ENCODE measurements around the gene KCNK5.
A peak's percentile ranks its signal among the peaks of the same experiment; 100 is the strongest.

The KCNK5 gene

GRCh38 chr6:39240155-39240757 lies 11.0 kb upstream of the KCNK5 start:
- no peak for DNase-seq (ENCODE audit: low read depth in 2 of 2)

- no peak for DNase-seq (ENCODE audit: low read depth in 2 of 2)
Observed at GRCh38 chr6:39239527-39240154, 10.4 kb upstream of the KCNK5 start.

- no peak for DNase-seq (ENCODE audit: low read depth in 2 of 2)
Observed at GRCh38 chr6:39236742-39237141, 7.5 kb upstream of the KCNK5 start.

GRCh38 chr6:39233333-39233732 lies 4.1 kb upstream of the KCNK5 start:
- no peak for DNase-seq (ENCODE audit: low read depth in 2 of 2)

- DNase-seq (ENCODE audit: low read depth in 2 of 2): no peak
Observed at GRCh38 chr6:39231521-39232243, 2.4 kb upstream of the KCNK5 start.

GRCh38 chr6:39230654-39231035 lies 1.4 kb upstream of the KCNK5 start:
- no peak for DNase-seq (ENCODE audit: low read depth in 2 of 2)

- peak in 1 of 2 donors; percentile 13 for DNase-seq (ENCODE audit: low read depth in 2 of 2)
Observed at GRCh38 chr6:39228111-39228971, 934 bp downstream of the KCNK5 start.

- DNase-seq (ENCODE audit: low read depth in 2 of 2): no peak
Observed at GRCh38 chr6:39227476-39227875, 1.8 kb downstream of the KCNK5 start.

GRCh38 chr6:39226639-39227329 lies 2.5 kb downstream of the KCNK5 start:
- no peak for DNase-seq (ENCODE audit: low read depth in 2 of 2)

GRCh38 chr6:39225946-39226437 lies 3.3 kb downstream of the KCNK5 start:
- DNase-seq (ENCODE audit: low read depth in 2 of 2): no peak

- no peak for DNase-seq (ENCODE audit: low read depth in 2 of 2)
Observed at GRCh38 chr6:39225543-39225942, 3.7 kb downstream of the KCNK5 start.

- DNase-seq (ENCODE audit: low read depth in 2 of 2): no peak
Observed at GRCh38 chr6:39224523-39225182, 4.6 kb downstream of the KCNK5 start.

GRCh38 chr6:39224011-39224410 lies 5.3 kb downstream of the KCNK5 start:
- DNase-seq (ENCODE audit: low read depth in 2 of 2): no peak

- no peak for DNase-seq (ENCODE audit: low read depth in 2 of 2)
Observed at GRCh38 chr6:39223555-39223954, 5.7 kb downstream of the KCNK5 start.

GRCh38 chr6:39223061-39223460 lies 6.2 kb downstream of the KCNK5 start:
- DNase-seq (ENCODE audit: low read depth in 2 of 2): no peak

GRCh38 chr6:39221779-39222641 lies 7.3 kb downstream of the KCNK5 start:
- no peak for DNase-seq (ENCODE audit: low read depth in 2 of 2)

- no peak for DNase-seq (ENCODE audit: low read depth in 2 of 2)
Observed at GRCh38 chr6:39221115-39221514, 8.2 kb downstream of the KCNK5 start.

GRCh38 chr6:39218868-39219567 lies 10.3 kb downstream of the KCNK5 start:
- DNase-seq (ENCODE audit: low read depth in 2 of 2): no peak

GRCh38 chr6:39217177-39217864 lies 12.0 kb downstream of the KCNK5 start:
- no peak for DNase-seq (ENCODE audit: low read depth in 2 of 2)

Data from stimulated activated CD4-positive, alpha-beta T cell treated with anti-CD3 and anti-CD28 coated beads, Interleukin-1b, Interleukin-23, amount 100 ng/mL, for 1 hour (primary cell).